ENCODE data around the gene C1QC. TPM values are rescaled to one million over a fixed set of nuclear protein-coding genes. Genes with fewer than 3 reads are reported as not detected.
"Not testable (repeated sequence)": the region's sequence is repeated elsewhere in the genome, so short reads cannot be mapped to it uniquely, and the experiment has no call there.

Gene C1QC
- polyA plus RNA-seq, 1 experiment = not detected

DNA sequence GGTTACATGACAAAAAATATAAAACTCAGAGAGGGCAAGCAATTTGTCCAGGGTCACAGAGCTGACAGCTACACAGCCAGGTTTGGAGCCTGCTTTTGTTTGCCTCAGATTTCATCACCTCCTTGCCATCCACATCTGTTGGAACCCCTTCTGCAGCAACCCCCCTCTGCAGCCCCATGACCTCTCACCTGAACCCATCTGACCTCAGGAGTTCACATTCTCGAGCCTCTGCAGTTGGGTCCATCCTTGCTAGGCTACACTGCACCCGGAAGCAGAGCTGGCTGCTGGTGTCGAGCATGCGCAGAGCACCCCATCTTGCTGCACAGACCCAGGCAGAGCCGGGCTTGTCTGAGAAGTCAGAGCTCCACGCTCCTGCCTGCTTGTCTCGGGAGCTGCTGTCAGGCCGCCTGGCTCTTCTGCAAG, 19.6 kb downstream of the C1QC start:
- H3K36me3 ChIP-seq (ENCODE audit: control insufficient read depth, insufficient read depth, low read length) = no peaks in the 10 kb centered on the region
- TF ChIP-seq, protein P1, sequence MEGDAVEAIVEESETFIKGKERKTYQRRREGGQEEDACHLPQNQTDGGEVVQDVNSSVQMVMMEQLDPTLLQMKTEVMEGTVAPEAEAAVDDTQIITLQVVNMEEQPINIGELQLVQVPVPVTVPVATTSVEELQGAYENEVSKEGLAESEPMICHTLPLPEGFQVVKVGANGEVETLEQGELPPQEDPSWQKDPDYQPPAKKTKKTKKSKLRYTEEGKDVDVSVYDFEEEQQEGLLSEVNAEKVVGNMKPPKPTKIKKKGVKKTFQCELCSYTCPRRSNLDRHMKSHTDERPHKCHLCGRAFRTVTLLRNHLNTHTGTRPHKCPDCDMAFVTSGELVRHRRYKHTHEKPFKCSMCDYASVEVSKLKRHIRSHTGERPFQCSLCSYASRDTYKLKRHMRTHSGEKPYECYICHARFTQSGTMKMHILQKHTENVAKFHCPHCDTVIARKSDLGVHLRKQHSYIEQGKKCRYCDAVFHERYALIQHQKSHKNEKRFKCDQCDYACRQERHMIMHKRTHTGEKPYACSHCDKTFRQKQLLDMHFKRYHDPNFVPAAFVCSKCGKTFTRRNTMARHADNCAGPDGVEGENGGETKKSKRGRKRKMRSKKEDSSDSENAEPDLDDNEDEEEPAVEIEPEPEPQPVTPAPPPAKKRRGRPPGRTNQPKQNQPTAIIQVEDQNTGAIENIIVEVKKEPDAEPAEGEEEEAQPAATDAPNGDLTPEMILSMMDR (IDR thresholded peaks at IDR 0.05; ENCODE audit: insufficient read depth, low read depth, low read length) = no peak
- H3K4me3 ChIP-seq (ENCODE audit: low read depth, low read length) = no peak overlapping the region
- POLR2A ChIA-PET = no interaction called here
- CTCF ChIA-PET = interaction anchor here (1.1 to 3.2 kb wide), 5 partner anchors 10 to 267 kb away, joined by 3 to 9 read pairs (median 4); partner anchors contain the start of gene C1QC
- H3K27me3 ChIP-seq (ENCODE audit: control insufficient read depth, insufficient read depth, low read length) = peaks cover 8% of the 10 kb centered on the region
- DNase-seq (ENCODE audit: low read depth) = no peak

DNA sequence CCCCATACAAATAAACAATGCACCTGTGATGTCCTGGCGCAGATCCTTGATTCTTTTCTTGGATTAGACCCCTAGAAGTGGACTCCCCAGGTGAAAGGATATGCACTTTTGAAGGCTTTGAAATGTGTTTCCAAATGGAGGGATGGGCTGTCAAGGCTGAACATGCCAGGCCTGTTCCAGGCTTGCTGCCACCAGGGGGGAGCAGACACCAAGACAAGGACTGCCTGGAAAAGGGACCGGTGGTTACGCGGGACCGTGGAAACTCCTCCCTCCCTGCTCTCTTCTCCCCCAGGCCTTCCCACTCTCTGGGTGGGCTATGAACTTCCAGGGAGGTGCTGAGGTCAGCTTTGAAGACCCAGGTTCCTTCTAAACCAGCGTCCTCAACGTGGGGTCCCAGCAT, 22.3 kb downstream of the C1QC start:
- Histone ChIP-seq H3K36me3 (ENCODE audit: control insufficient read depth, insufficient read depth, low read length) (no peaks in the 10 kb centered on the region), H3K27me3 (ENCODE audit: control insufficient read depth, insufficient read depth, low read length) (peaks cover 14% of the 10 kb centered on the region), H3K4me3 (ENCODE audit: low read depth, low read length) (no peak overlapping the region)
- TF ChIP-seq, protein P1 (IDR thresholded peaks at IDR 0.05; ENCODE audit: insufficient read depth, low read depth, low read length) = peak; percentile 57
- no peak for DNase-seq (ENCODE audit: low read depth)
- ChIA-PET CTCF (interaction anchor here (1.3 to 3.5 kb wide), 4 partner anchors 8 to 265 kb away, joined by 3 to 15 read pairs (median 4); no protein-coding TSS in a partner anchor), POLR2A (no interaction called here)

DNA sequence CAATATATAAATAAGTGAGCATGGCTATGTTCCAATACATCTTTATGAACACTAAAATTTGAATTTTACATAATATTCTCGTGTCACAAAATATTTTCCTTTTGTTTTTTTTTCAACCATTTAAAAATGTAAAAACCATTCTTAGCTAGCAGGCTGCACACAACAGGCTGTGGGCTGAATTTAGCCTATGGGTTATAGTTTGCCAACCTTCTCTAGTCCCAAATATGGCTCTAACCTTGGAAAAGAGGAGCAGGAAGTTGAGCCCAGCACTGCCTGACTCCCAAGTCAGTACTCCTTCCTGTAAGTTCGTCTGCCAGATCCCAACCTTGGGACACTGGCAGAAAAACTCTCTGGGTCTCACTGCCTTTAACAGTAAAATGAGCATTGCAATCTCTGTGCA, 23.0 kb downstream of the C1QC start:
- CTCF ChIA-PET = interaction anchor here (0.9 to 3.5 kb wide), 6 partner anchors 8 to 299 kb away, joined by 3 to 15 read pairs (median 4); no protein-coding TSS in a partner anchor
- TF ChIP-seq, protein P1 (IDR thresholded peaks at IDR 0.05; ENCODE audit: insufficient read depth, low read depth, low read length) = no peak
- Histone ChIP-seq H3K36me3 (ENCODE audit: control insufficient read depth, insufficient read depth, low read length) (no peaks in the 10 kb centered on the region), H3K4me3 (ENCODE audit: low read depth, low read length) (no peak overlapping the region), H3K27me3 (ENCODE audit: control insufficient read depth, insufficient read depth, low read length) (peaks cover 18% of the 10 kb centered on the region)
- POLR2A ChIA-PET = no interaction called here
- DNase-seq (ENCODE audit: low read depth) = no peak

DNA sequence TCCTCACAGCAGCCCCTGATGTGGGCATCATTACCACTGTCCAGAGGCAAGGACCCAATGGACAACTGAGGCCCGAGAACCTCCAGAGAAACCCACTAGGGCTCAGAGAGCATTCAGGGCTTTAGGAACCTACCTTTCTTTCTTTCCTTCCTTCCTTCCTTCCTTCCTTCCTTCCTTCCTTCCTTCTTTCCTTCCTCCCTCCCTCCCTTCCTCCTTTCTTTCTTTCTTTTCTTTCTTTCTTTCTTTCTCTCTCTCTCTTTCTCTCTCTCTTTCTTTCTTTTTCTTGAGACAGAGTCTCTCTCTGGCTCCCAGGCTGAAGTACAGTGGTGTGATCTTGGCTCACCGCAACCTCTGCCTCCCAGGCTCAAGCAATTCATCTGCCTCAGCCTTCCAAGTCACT, 25.4 kb downstream of the C1QC start:
- H3K36me3 ChIP-seq (ENCODE audit: control insufficient read depth, insufficient read depth, low read length); POLR2A ChIA-PET; H3K4me3 ChIP-seq (ENCODE audit: low read depth, low read length); DNase-seq (ENCODE audit: low read depth): not testable (repeated sequence)
- CTCF ChIA-PET = interaction anchor here (1.0 to 8.1 kb wide), 2 partner anchors 16 to 263 kb away, joined by 3 to 121 read pairs; no protein-coding TSS in a partner anchor
- peaks cover 35% of the 10 kb centered on the region for H3K27me3 ChIP-seq (ENCODE audit: control insufficient read depth, insufficient read depth, low read length)

DNA sequence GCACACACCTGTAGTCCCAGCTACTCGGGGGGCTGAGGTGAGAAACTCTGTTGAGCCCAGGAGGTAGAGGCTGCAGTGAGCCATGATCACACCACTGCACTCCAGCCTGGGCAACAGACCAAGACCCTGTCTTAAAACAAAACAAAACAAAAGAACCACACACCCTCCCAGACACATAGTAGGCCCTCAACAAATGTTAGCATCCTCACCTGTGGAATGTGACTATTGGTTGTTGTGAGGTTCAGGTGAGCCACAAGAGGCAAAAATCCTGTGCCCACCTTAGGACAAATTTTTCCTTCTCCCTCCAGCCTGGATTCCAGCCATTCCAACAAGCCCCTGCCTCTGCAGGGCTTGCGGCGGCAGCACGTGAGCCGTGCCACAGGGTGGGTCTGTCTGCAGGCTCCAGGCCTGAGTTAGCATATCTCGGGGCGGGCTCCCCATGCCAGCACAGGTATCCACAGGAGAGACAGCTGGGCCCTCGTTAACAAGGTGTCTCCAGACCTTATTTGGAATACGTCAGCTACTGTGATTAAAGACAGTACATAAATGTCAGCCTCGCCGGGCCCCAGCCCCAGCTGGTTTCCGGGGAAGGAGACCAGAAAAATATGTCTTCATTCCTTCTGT, 27.0 kb downstream of the C1QC start:
- CTCF ChIA-PET = interaction anchor here (1.5 to 8.1 kb wide), 2 partner anchors 34 to 262 kb away, joined by 6 to 121 read pairs; no protein-coding TSS in a partner anchor
- TF ChIP-seq, protein P1 (IDR thresholded peaks at IDR 0.05; ENCODE audit: insufficient read depth, low read depth, low read length) = no peak
- DNase-seq (ENCODE audit: low read depth) = no peak
- Histone ChIP-seq H3K27me3 (ENCODE audit: control insufficient read depth, insufficient read depth, low read length) (peaks cover 34% of the 10 kb centered on the region), H3K4me3 (ENCODE audit: low read depth, low read length) (no peak overlapping the region), H3K36me3 (ENCODE audit: control insufficient read depth, insufficient read depth, low read length) (no peaks in the 10 kb centered on the region)
- POLR2A ChIA-PET = no interaction called here

Measured in BJ (cell line).